AG04450 (cell line): Measurements from ENCODE around the gene HMGN3. TPM values are rescaled to one million over a fixed set of nuclear protein-coding genes. Genes with fewer than 3 reads are reported as not detected.

ENCODE experiments used
- CTCF ChIA-PET: fragments of 300-600, 350-600 bp; formaldehyde crosslinking; extraction: SDS; loops from one replicate; lab custom pipeline; 2022; ENCODE audit warnings: antibody characterized with exemption, inconsistent platforms; lab: Charles Lee
- POLR2A ChIA-PET: fragments of 350-600 bp; formaldehyde crosslinking; extraction: SDS; loops from one replicate; lab custom pipeline; 2021; ENCODE audit warnings: antibody characterized with exemption, inconsistent platforms; lab: Yijun Ruan, JAX
- DNase-seq: peaks from one replicate; pipeline ENCODE4 v3.0.0-alpha.2; 2011; ENCODE audit warnings: low read depth, low spot score
- H3K27ac ChIP-seq: one replicate; pipeline ENCODE4 v1.5.1; 2012; ENCODE audit warnings: low read depth, low read length, control low read depth
- H3K27me3 ChIP-seq: one replicate; pipeline ENCODE4 v1.6.0; 2012; ENCODE audit warnings: low read length; ENCODE audit not compliant: control insufficient read depth, insufficient read depth
- H3K4me3 ChIP-seq: 2 replicates; pipeline ENCODE4 v1.5.1; 2011; ENCODE audit warnings: mild to moderate bottlenecking, low read depth, low read length, control low read depth
- H3K9me3 ChIP-seq: 2 replicates; pipeline ENCODE4 v1.5.1; 2012; ENCODE audit warnings: low read length; ENCODE audit not compliant: control insufficient read depth, insufficient read depth
- polyA plus RNA-seq: library from polyadenylated mRNA; depleted of rRNA; stranded (reverse); fragments of >200 nt; gene quantifications from 2 replicates; pipeline ENCODE4 v1.2.3, GENCODE V29; 2011
- TF ChIP-seq, protein P1 (sequence below): IDR thresholded peaks from 2 replicates; pipeline ENCODE4 v1.5.1; 2011; ENCODE audit warnings: low read depth, low read length, control low read depth, inconsistent platforms

HMGN3 gene
- polyA plus RNA-seq, 1 experiment, result 55.2 TPM

GRCh38 chr6:79188107-79188506, 46.4 kb downstream of the HMGN3 start:
- Histone ChIP-seq H3K27me3 (no peaks in the 10 kb centered on the region), H3K9me3 (no peaks in the 10 kb centered on the region), H3K27ac (no peak overlapping the region), H3K4me3 (no peak overlapping the region)
- ChIA-PET CTCF (no interaction called here), POLR2A (no interaction called here)
- TF ChIP-seq, protein P1, sequence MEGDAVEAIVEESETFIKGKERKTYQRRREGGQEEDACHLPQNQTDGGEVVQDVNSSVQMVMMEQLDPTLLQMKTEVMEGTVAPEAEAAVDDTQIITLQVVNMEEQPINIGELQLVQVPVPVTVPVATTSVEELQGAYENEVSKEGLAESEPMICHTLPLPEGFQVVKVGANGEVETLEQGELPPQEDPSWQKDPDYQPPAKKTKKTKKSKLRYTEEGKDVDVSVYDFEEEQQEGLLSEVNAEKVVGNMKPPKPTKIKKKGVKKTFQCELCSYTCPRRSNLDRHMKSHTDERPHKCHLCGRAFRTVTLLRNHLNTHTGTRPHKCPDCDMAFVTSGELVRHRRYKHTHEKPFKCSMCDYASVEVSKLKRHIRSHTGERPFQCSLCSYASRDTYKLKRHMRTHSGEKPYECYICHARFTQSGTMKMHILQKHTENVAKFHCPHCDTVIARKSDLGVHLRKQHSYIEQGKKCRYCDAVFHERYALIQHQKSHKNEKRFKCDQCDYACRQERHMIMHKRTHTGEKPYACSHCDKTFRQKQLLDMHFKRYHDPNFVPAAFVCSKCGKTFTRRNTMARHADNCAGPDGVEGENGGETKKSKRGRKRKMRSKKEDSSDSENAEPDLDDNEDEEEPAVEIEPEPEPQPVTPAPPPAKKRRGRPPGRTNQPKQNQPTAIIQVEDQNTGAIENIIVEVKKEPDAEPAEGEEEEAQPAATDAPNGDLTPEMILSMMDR, result no peak
- DNase-seq, result no peak

DNA sequence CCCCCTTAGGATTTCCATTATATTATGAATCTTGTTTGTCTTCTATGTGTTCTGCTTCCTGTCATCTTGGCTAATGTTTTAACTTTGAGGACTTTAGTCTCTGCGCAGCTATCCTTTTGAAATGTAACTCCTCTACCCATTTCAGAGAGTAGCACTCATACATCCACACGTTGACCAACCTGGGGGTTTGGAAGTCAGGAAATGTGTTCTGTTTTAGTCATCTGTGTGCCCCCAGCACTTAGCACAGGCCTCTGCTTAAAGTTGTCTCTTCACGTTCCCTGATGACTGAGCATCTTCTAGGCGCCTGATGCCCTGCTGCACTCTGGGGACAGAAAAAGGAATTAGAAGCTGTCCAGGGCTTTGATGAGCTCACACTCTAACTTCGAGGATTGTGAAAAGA, 47.9 kb downstream of the HMGN3 start:
- TF ChIP-seq, protein P1, result no peak
- Histone ChIP-seq H3K27me3 (no peaks in the 10 kb centered on the region), H3K4me3 (no peak overlapping the region), H3K9me3 (no peaks in the 10 kb centered on the region), H3K27ac (no peak overlapping the region)
- ChIA-PET CTCF (no interaction called here), POLR2A (no interaction called here)
- no peak for DNase-seq

- DNase-seq, result no peak
- H3K27ac ChIP-seq, result no peak overlapping the region
Observed at GRCh38 chr6:79184641-79185040, 49.8 kb downstream of the HMGN3 start.

GRCh38 chr6:79184086-79184485, 50.4 kb downstream of the HMGN3 start:
- H3K9me3 ChIP-seq, result no peaks in the 10 kb centered on the region
- ChIA-PET CTCF (no interaction called here), POLR2A (no interaction called here)
- TF ChIP-seq, protein P1, result no peak
- no peak overlapping the region for H3K4me3 ChIP-seq
- no peaks in the 10 kb centered on the region for H3K27me3 ChIP-seq
- H3K27ac ChIP-seq, result no peak overlapping the region
- DNase-seq, result no peak

More at GRCh38 chr6:79184641-79185040, 49.8 kb downstream of the HMGN3 start:
- ChIA-PET CTCF (no interaction called here), POLR2A (no interaction called here)
- Histone ChIP-seq H3K9me3 (no peaks in the 10 kb centered on the region), H3K27me3 (no peaks in the 10 kb centered on the region), H3K4me3 (no peak overlapping the region)
- TF ChIP-seq, protein P1, result no peak

- CTCF ChIA-PET, result no interaction called here
- Histone ChIP-seq H3K9me3 (no peaks in the 10 kb centered on the region), H3K27me3 (no peaks in the 10 kb centered on the region), H3K4me3 (no peak overlapping the region), H3K27ac (no peak overlapping the region)
- no peak for DNase-seq
- POLR2A ChIA-PET, result no interaction called here
- TF ChIP-seq, protein P1, result no peak
Observed at GRCh38 chr6:79180052-79180451, 54.4 kb downstream of the HMGN3 start.
